GM12872 (cell line): ENCODE data around the gene NWD2.

Source experiments
- CTCF ChIP-seq: IDR thresholded peaks from 3 replicates; pipeline ENCODE4 v1.5.1; 2011; ENCODE audit warnings: low read depth, mild to moderate bottlenecking, low read length, moderate library complexity; ENCODE audit not compliant: insufficient read depth

Gene NWD2

GRCh38 chr4:37393889-37394288 is 149.3 kb downstream of the NWD2 start:
- TF ChIP-seq CTCF = no peak

GRCh38 chr4:37397505-37397904 is 153.0 kb downstream of the NWD2 start:
- no peak for TF ChIP-seq CTCF

- no peak for TF ChIP-seq CTCF
Measured at GRCh38 chr4:37400241-37400881, 155.8 kb downstream of the NWD2 start.

- TF ChIP-seq CTCF = no peak
Measured at GRCh38 chr4:37415845-37416369, 171.4 kb downstream of the NWD2 start.

- TF ChIP-seq CTCF = no peak
Measured at GRCh38 chr4:37421614-37422013, 177.1 kb downstream of the NWD2 start.

- TF ChIP-seq CTCF = no peak
Measured at GRCh38 chr4:37422102-37422501, 177.6 kb downstream of the NWD2 start.

GRCh38 chr4:37422638-37423037 is 178.1 kb downstream of the NWD2 start:
- no peak for TF ChIP-seq CTCF
